HL-60/S4 treated with retinoic acid at 250 ng/mL for 4 days and 3 days (cell line): Measurements from ENCODE around the gene NPFFR1.

Experiments
- in situ Hi-C: fragments of 300-500 bp; cut with MboI; formaldehyde crosslinking; loops from 2 replicates; pipeline ENCODE4 v1.7.0; 2022; ENCODE audit warnings: low sequenced_read_pairs

Gene NPFFR1

GRCh38 chr10:70283445-70284399, at the start of gene NPFFR1:
Gene NPFFR1, minus strand, starts transcription at chr10:70284004. Its CDS starts 328 bp downstream, at chr10:70283676.
- in situ Hi-C loops, result no loop called here

- in situ Hi-C loops, result no loop called here
These were observed 49.5 kb upstream of the NPFFR1 start for GRCh38 chr10:70333268-70333667.

- in situ Hi-C loops, result no loop called here
These were observed 47.9 kb upstream of the NPFFR1 start for GRCh38 chr10:70331486-70332268.

GRCh38 chr10:70331160-70331485, 47.3 kb upstream of the NPFFR1 start:
- in situ Hi-C loops, result no loop called here

- in situ Hi-C loops, result no loop called here
These were observed 46.9 kb upstream of the NPFFR1 start for GRCh38 chr10:70330671-70331070.

- in situ Hi-C loops, result no loop called here
These were observed 45.2 kb upstream of the NPFFR1 start for GRCh38 chr10:70328967-70329366.

GRCh38 chr10:70328018-70328417, 44.2 kb upstream of the NPFFR1 start:
- in situ Hi-C loops, result no loop called here

GRCh38 chr10:70324951-70325781, 41.4 kb upstream of the NPFFR1 start:
- in situ Hi-C loops, result no loop called here

- in situ Hi-C loops, result no loop called here
These were observed 40.6 kb upstream of the NPFFR1 start for GRCh38 chr10:70324339-70324861.

GRCh38 chr10:70323697-70324338, 40.0 kb upstream of the NPFFR1 start:
- in situ Hi-C loops, result no loop called here

- in situ Hi-C loops, result no loop called here
These were observed 39.4 kb upstream of the NPFFR1 start for GRCh38 chr10:70323138-70323696.

GRCh38 chr10:70321897-70322890, 38.4 kb upstream of the NPFFR1 start:
- in situ Hi-C loops, result no loop called here

GRCh38 chr10:70321233-70321632, 37.4 kb upstream of the NPFFR1 start:
- in situ Hi-C loops, result no loop called here

GRCh38 chr10:70320751-70321150, 36.9 kb upstream of the NPFFR1 start:
- in situ Hi-C loops, result no loop called here

GRCh38 chr10:70319824-70320223, 36.0 kb upstream of the NPFFR1 start:
- in situ Hi-C loops, result no loop called here

GRCh38 chr10:70319183-70319582, 35.4 kb upstream of the NPFFR1 start:
- in situ Hi-C loops, result no loop called here

GRCh38 chr10:70317943-70318318, 34.1 kb upstream of the NPFFR1 start:
- in situ Hi-C loops, result no loop called here

GRCh38 chr10:70317272-70317942, 33.6 kb upstream of the NPFFR1 start:
- in situ Hi-C loops, result no loop called here
